Activated CD8-positive, alpha-beta T cell treated with anti-CD3 and anti-CD28 coated beads for 36 hours (primary cell): ENCODE data around the gene CACNA1C. TPM values are rescaled to one million over a fixed set of nuclear protein-coding genes. Genes with fewer than 3 reads are reported as not detected.

Experiments used
- ATAC-seq: fragments of 200-7000 bp; cut with Tn5 transposase; one replicate; pipeline ENCODE4 v1.10.0; 2021; ENCODE audit warnings: mild to moderate bottlenecking, moderate library complexity
- CTCF ChIA-PET: fragments of 350-600 bp; sonication (Branson Sonifier 250); formaldehyde crosslinking; loops from one replicate; lab custom pipeline; 2021; ENCODE audit warnings: antibody characterized with exemption; lab: Charles Lee
- POLR2A ChIA-PET: fragments of 350-600 bp; sonication (Branson Sonifier 250); formaldehyde crosslinking; loops from one replicate; lab custom pipeline; 2021; ENCODE audit warnings: antibody characterized with exemption; lab: Charles Lee
- DNase-seq: peaks from one replicate; pipeline ENCODE4 v3.0.0-alpha.2; 2020
- H3K27ac Mint-ChIP-seq: one replicate; pipeline ENCODE4 v1.8.0; 2021; ENCODE audit warnings: mild to moderate bottlenecking, mixed read lengths
- H3K27me3 Mint-ChIP-seq: one replicate; pipeline ENCODE4 v1.8.0; 2021; ENCODE audit warnings: mixed read lengths
- H3K36me3 Mint-ChIP-seq: one replicate; pipeline ENCODE4 v1.8.0; 2021; ENCODE audit warnings: low read depth, mixed read lengths
- H3K4me1 Mint-ChIP-seq: one replicate; pipeline ENCODE4 v1.8.0; 2021; ENCODE audit warnings: low read depth, mixed read lengths
- H3K4me3 Mint-ChIP-seq: one replicate; pipeline ENCODE4 v1.8.0; 2021; ENCODE audit warnings: mild to moderate bottlenecking, moderate library complexity, mixed read lengths
- H3K9me3 Mint-ChIP-seq: one replicate; pipeline ENCODE4 v1.8.0; 2021; ENCODE audit warnings: mixed read lengths
- intact Hi-C: fragments of 100-400 bp; cut with micrococcal nuclease; formaldehyde crosslinking; loops from one replicate; pipeline ENCODE4 v1.10.0; 2022
- total RNA-seq, 2 experiments: library from RNA; stranded (reverse); gene quantifications; one replicate each; pipeline ENCODE4 v1.2.3, GENCODE V29; 2021
- TF ChIP-seq, protein P1 (sequence below): fragments of 200-600 bp; IDR thresholded peaks from one replicate; pipeline ENCODE4 v1.8.0; 2022; ENCODE audit warnings: antibody characterized with exemption, mild to moderate bottlenecking

The CACNA1C gene
- total RNA-seq, 2 experiments from 2014 or later: 0.02 to 0.05 TPM

DNA sequence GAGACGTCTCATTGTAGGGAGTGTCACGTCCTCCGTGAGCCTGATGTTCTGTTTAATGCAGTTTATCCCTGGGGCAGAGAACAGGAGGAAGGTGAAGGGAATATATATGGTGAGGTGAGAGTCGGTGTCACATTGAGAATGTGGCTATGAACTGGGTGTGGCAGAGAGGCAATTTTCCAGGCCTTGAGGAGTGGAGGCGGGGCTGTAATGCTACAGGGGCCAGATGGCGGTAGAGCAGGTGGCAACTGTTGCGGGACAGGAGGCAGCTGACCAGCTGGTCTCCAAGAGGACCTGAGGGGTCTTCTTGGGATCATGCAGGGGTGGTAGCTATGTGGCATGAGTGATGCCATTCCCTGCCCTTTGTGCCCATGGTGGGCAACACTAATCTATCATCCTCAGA is 59.6 kb downstream of the CACNA1C start:
- no peak overlapping the region for H3K4me3 Mint-ChIP-seq
- TF ChIP-seq, protein P1, sequence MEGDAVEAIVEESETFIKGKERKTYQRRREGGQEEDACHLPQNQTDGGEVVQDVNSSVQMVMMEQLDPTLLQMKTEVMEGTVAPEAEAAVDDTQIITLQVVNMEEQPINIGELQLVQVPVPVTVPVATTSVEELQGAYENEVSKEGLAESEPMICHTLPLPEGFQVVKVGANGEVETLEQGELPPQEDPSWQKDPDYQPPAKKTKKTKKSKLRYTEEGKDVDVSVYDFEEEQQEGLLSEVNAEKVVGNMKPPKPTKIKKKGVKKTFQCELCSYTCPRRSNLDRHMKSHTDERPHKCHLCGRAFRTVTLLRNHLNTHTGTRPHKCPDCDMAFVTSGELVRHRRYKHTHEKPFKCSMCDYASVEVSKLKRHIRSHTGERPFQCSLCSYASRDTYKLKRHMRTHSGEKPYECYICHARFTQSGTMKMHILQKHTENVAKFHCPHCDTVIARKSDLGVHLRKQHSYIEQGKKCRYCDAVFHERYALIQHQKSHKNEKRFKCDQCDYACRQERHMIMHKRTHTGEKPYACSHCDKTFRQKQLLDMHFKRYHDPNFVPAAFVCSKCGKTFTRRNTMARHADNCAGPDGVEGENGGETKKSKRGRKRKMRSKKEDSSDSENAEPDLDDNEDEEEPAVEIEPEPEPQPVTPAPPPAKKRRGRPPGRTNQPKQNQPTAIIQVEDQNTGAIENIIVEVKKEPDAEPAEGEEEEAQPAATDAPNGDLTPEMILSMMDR: no peak
- ChIA-PET CTCF (no interaction called here), POLR2A (no interaction called here)
- H3K4me1 Mint-ChIP-seq: no peaks in the 10 kb centered on the region
- H3K9me3 Mint-ChIP-seq: no peaks in the 10 kb centered on the region
- H3K27me3 Mint-ChIP-seq: no peaks in the 10 kb centered on the region
- no peaks in the 10 kb centered on the region for H3K36me3 Mint-ChIP-seq
- H3K27ac Mint-ChIP-seq: no peak overlapping the region
- no peak for ATAC-seq
- intact Hi-C loops: no loop called here
- DNase-seq: no peak

DNA sequence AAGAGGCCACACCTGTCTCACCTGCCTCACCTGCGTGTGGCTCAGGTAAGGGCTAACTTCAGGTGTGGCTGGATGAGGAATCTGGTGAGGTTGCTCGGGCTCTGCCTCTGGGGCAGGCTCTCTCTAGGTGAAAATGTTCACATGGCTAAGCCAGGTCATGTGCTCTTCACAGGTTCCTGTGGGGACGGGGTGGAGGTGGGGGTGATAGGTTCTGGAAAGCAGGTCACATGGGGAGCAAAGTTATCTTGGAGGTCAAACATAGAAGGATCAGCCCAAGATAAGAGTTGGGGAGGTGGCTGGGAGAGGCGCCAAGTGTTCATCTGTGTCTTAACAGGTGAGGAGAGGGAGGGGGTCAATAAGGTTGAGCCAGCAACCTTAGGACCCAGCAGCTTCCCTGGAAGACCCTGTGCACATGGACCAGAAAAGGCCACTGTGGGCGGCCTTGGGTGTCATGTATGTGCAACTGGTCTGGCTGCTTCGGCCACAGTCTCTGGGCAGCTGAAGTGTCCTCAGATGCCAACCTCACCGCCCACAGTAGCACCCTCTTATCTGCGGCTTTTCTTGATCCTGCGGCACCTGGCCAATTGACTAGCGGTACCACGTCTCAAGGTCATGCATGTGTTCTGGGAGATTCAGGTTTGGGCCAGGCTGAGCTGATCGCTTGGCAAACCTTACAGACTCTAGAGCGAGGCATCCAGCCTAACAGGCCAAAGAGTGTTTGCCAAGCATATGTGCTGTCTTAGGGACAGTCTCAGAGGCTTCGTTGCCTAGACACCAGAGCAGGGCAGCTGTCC is 60.5 kb downstream of the CACNA1C start:
- DNase-seq (no peak), ATAC-seq (no peak)
- ChIA-PET POLR2A (no interaction called here), CTCF (no interaction called here)
- H3K27me3 Mint-ChIP-seq: no peaks in the 10 kb centered on the region
- intact Hi-C loops: no loop called here
- H3K9me3 Mint-ChIP-seq: no peaks in the 10 kb centered on the region
- H3K36me3 Mint-ChIP-seq: no peaks in the 10 kb centered on the region
- H3K27ac Mint-ChIP-seq: no peak overlapping the region
- H3K4me3 Mint-ChIP-seq: no peak overlapping the region
- H3K4me1 Mint-ChIP-seq: no peaks in the 10 kb centered on the region
- TF ChIP-seq, protein P1: no peak

DNA sequence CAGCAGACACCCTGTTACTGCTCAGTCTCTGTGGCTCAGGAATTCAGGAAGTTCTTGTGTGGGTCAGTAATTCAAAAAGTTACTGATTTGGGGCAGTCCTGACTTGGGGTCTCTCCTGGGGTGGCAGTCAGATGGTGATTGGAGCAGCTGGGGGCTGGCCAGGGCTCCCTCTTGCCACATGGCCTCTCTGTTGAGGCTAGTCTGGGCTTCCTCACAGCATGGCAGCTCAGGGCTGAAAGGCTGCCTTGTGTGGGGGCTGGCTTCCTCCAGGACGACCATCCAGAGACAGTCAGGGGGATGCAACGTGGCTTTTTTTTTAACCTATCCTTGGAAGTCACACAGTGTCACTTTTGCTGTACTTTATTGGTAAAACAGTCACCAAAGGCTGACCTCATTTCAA is 61.3 kb downstream of the CACNA1C start:
- Mint-ChIP-seq H3K4me3 (no peak overlapping the region), H3K36me3 (no peaks in the 10 kb centered on the region), H3K9me3 (no peaks in the 10 kb centered on the region), H3K27me3 (no peaks in the 10 kb centered on the region), H3K27ac (no peak overlapping the region), H3K4me1 (no peaks in the 10 kb centered on the region)
- ATAC-seq: no peak
- no peak for DNase-seq
- TF ChIP-seq, protein P1: no peak
- ChIA-PET CTCF (no interaction called here), POLR2A (no interaction called here)
- intact Hi-C loops: no loop called here

DNA sequence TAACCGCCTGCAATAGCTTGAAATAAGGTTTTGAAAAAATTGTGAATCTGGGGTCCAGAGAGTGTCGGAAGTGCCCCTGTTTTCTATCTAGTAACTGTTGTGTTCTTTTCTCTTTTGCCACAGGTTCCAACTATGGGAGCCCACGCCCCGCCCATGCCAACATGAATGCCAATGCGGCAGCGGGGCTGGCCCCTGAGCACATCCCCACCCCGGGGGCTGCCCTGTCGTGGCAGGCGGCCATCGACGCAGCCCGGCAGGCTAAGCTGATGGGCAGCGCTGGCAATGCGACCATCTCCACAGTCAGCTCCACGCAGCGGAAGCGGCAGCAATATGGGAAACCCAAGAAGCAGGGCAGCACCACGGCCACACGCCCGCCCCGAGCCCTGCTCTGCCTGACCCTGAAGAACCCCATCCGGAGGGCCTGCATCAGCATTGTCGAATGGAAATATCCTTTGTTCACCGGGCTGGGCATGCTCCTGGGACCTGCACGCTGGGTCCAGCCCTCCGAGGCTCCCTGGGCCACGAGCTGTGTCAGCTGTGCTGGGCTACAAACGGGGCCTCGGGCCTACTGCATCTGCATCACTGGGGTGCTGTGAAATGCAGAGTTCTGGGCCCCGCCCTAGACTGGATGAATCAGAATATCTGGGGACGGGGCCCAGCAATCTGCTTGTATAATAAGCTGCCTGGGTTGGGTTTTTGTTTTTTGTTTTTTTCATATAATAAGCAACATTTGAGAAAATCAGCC is 62.5 kb downstream of the CACNA1C start:
- POLR2A ChIA-PET: no interaction called here
- CTCF ChIA-PET: no interaction called here
- H3K27ac Mint-ChIP-seq: no peak overlapping the region
- no peaks in the 10 kb centered on the region for H3K27me3 Mint-ChIP-seq
- no peak overlapping the region for H3K4me3 Mint-ChIP-seq
- no peaks in the 10 kb centered on the region for H3K36me3 Mint-ChIP-seq
- ATAC-seq: no peak
- no peak for DNase-seq
- H3K4me1 Mint-ChIP-seq: no peaks in the 10 kb centered on the region
- H3K9me3 Mint-ChIP-seq: no peaks in the 10 kb centered on the region
- intact Hi-C loops: no loop called here
- TF ChIP-seq, protein P1: no peak

DNA sequence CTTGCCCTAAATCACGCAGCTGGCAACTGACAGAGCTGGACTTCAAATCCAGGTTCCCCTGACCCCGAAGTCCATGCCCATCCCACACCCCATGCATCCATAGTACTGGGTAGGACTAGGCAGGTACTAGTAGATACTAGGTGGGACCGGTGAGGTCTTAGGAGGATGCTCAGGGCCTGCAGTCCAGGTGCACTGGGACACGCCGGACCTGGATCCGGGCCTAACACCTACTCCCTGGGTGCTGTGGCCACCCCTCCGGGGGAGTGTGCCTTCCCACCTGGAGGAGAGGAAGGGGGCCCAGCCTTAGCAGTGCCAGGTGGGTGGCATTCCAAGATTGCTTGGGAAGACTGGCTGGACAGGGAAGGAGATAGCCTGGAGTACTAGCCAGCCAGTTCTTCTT is 64.8 kb downstream of the CACNA1C start:
- TF ChIP-seq, protein P1: no peak
- ATAC-seq (no peak), DNase-seq (no peak)
- intact Hi-C loops: no loop called here
- POLR2A ChIA-PET: no interaction called here
- no peaks in the 10 kb centered on the region for H3K36me3 Mint-ChIP-seq
- no peak overlapping the region for H3K4me3 Mint-ChIP-seq
- H3K27me3 Mint-ChIP-seq: no peaks in the 10 kb centered on the region
- H3K27ac Mint-ChIP-seq: no peak overlapping the region
- no peaks in the 10 kb centered on the region for H3K9me3 Mint-ChIP-seq
- no peaks in the 10 kb centered on the region for H3K4me1 Mint-ChIP-seq
- CTCF ChIA-PET: no interaction called here
